SK-N-SH (cell line): ENCODE data around the gene ST6GALNAC1.

ENCODE experiments used
- EP300 ChIP-seq, 2 experiments: IDR thresholded peaks; 2 replicates each; pipeline versions ENCODE4 v1.4.0 to v1.6.1; 2012; ENCODE audit warnings: borderline replicate concordance in 1 of 2, low read depth in 1 of 2, low read length in 1 of 2
- FOXM1 ChIP-seq: IDR thresholded peaks from 2 replicates; pipeline ENCODE4 v1.4.0; 2012; ENCODE audit warnings: low read depth, mild to moderate bottlenecking
- GABPA ChIP-seq: IDR thresholded peaks from 2 replicates; pipeline ENCODE4 v1.4.0; 2012; ENCODE audit warnings: low read depth, mild to moderate bottlenecking
- GATA2 ChIP-seq: sonication (generic); formaldehyde crosslinking; IDR thresholded peaks from 2 replicates; pipeline ENCODE4 v1.5.0; 2020; ENCODE audit warnings: mild to moderate bottlenecking, missing genetic modification reagents
- MXI1 ChIP-seq: IDR thresholded peaks from 2 replicates; pipeline ENCODE4 v1.6.1; 2012; ENCODE audit warnings: mild to moderate bottlenecking, low read depth, low read length, improper control_type of control experiment
- RCOR1 ChIP-seq: fragments of 150-350 bp; IDR thresholded peaks from 2 replicates; pipeline ENCODE4 v1.6.1; 2017; ENCODE audit warnings: antibody characterized with exemption, low read length
- USF2 ChIP-seq: fragments of 150-350 bp; IDR thresholded peaks from 2 replicates; pipeline ENCODE4 v1.6.1; 2017; ENCODE audit warnings: antibody characterized with exemption, low read length, low read depth, borderline replicate concordance
- TF ChIP-seq, protein P1 (sequence below): fragments of 200-600 bp; sonication (generic); IDR thresholded peaks from 2 replicates; pipeline ENCODE4 v1.6.1; 2017; ENCODE audit warnings: antibody characterized with exemption, mild to moderate bottlenecking, moderate library complexity

GRCh38 chr17:76667491-76667755, 23.9 kb upstream of the ST6GALNAC1 start:
- TF ChIP-seq, protein P1, sequence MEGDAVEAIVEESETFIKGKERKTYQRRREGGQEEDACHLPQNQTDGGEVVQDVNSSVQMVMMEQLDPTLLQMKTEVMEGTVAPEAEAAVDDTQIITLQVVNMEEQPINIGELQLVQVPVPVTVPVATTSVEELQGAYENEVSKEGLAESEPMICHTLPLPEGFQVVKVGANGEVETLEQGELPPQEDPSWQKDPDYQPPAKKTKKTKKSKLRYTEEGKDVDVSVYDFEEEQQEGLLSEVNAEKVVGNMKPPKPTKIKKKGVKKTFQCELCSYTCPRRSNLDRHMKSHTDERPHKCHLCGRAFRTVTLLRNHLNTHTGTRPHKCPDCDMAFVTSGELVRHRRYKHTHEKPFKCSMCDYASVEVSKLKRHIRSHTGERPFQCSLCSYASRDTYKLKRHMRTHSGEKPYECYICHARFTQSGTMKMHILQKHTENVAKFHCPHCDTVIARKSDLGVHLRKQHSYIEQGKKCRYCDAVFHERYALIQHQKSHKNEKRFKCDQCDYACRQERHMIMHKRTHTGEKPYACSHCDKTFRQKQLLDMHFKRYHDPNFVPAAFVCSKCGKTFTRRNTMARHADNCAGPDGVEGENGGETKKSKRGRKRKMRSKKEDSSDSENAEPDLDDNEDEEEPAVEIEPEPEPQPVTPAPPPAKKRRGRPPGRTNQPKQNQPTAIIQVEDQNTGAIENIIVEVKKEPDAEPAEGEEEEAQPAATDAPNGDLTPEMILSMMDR, result no peak
- no peak for TF ChIP-seq GATA2
- no peak for TF ChIP-seq FOXM1
- TF ChIP-seq RCOR1, result no peak
- no peak for TF ChIP-seq MXI1
- TF ChIP-seq USF2, result no peak
- TF ChIP-seq EP300 (IDR thresholded peaks at IDR 0.05; ENCODE audit: borderline replicate concordance in 1 of 2, low read depth in 1 of 2, low read length in 1 of 2), result no peak
- TF ChIP-seq GABPA, result no peak
